NB4 (cell line): ENCODE data around the gene TPRA1.

Experiments
- CTCF ChIP-seq: IDR thresholded peaks from one replicate; pipeline ENCODE4 v1.5.1; 2012; ENCODE audit warnings: low read depth, low read length
- POLR2A ChIP-seq: IDR thresholded peaks from 2 replicates; pipeline ENCODE4 v1.6.1; 2011; ENCODE audit warnings: mild to moderate bottlenecking; ENCODE audit not compliant: insufficient read length; ENCODE audit errors: extremely low read depth

GRCh38 chr3:127545711-127546457, 44.6 kb downstream of the TPRA1 start:
- no peak for TF ChIP-seq CTCF
- TF ChIP-seq POLR2A = no peak
